A172 (cell line): ENCODE results near the gene ABHD13. TPM values are rescaled to one million over a fixed set of nuclear protein-coding genes. Genes with fewer than 3 reads are reported as not detected.
"Not testable (repeated sequence)": the region's sequence is repeated elsewhere in the genome, so short reads cannot be mapped to it uniquely, and the experiment has no call there.

Experiments
- DNase-seq: peaks from one replicate; pipeline ENCODE4 v3.0.0-alpha.2; 2015; ENCODE audit warnings: low spot score
- total RNA-seq: library from RNA; depleted of rRNA; stranded (reverse); fragments of >200 nt; shearing (Covaris generic); gene quantifications from 2 replicates; pipeline ENCODE4 v1.2.3, GENCODE V29; 2014; rRNA removed

ABHD13 gene
- 13.8 TPM in 2 replicates for total RNA-seq

DNA sequence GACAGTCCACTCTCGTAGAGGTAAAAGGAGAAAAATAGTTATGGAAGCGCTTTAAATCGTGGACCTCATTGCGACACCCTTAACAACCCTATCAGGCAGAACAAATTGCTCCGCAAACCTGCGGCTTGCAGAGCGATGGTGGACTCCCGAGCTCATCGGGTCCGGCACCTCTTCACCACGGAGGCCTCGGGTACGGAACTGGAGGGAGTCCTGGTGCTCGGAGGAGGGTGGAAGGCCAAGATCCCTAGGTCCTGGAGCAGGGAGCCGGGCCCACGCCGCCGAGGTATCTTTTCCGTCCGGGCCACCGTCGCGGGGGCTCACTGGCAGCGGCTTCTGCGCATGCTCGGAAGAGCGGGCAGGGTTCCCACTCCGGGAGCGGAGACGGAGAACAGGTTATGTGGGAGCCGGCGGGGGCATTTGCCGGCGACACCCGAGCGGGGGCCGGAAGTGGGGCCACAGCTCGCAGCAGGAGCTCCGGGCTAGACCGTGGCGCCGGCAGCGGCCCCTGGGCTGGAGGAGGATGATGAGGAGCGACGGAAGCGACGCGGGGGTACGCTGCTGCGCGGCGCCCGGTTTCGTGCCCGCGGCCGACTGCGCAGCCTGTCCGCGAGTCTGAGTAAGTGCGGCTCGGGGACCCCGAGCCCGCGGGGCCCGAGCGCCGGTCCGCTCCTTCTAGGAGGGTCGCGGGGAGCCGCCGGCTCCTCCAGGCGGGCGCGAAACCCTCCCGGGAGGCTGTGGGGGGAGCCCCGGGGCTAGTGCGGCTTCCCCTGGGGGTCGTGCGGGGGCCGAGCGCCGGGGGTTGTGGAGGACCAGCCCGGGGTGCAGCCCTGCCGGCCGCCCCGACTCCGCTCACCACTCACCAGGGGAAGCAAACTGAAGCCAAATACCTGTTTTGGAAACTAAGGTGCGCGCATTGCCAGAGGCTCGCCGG, at the start of gene ABHD13:
Gene ABHD13 (plus strand): TSS at position 349 of the 931 bp plus-strand sequence. CDS start 10,827 bp downstream, outside the sequence.
- DNase-seq, result peak; percentile 85

DNA sequence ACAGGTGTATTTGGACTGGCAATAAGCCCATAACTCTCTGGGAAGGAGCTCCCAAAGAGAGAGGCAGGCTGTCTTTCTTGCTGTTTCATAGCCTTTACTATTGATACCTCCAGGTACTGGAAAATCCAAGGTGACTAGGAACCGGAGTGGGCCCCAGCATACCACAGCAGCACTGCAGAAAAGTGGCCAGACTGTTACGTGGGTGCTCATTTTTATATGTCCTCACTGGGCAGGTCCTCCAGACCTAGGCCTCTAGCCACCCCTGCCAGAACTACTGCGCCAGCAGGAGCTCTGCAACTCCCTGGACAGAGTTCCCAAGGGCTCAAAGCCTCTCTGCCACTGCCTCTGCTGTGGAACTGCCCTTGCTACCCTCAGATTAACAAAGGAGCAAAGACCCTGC, 49.3 kb upstream of the ABHD13 start:
- no peak for DNase-seq

DNA sequence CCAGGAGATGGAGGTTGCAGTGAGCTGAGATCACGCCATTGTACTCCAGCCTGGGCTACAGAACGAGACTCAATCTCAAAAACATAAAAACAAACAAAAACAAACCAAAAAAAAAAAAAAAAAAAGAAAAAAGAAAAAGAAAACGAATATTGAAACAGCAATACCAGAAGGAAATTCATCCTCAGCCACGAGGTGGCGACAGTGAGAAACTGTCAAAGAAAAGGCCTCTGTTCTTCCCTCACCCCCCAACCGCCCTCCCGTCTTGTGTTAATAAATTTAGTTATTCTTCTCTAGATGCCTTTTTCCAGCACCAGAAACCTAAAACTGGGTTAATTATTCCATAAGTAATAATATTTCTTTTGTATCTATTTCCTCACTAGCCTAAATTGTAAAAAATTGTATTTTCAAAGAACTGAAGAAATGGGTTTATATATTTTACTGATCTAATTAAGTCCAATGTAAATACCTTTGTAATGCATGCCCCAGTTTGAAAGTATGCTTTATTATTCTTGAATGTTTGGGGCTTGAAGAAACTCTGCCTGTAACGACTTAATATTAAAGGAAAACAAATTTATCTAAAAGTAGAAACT, 41.4 kb upstream of the ABHD13 start:
- no peak for DNase-seq

DNA sequence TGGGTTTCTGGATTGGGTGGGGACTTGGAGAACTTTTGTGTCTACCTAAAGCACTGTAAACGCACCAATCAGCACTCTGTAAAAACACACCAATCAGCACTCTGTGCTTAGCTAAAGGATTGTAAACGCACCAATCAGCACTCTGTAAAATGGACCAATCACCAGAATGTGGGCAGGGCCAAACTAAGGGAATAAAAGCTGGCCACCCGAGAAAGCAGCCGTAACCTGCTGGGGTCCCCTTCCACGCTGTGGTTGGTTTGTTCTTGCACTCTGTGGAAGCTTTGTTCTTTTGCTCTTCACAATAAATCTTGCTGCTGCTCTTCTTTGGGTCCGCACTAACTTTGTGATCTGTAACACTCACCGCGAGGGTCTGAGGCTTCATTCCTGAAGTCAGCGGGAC, 40.1 kb upstream of the ABHD13 start:
- DNase-seq, result no peak

DNA sequence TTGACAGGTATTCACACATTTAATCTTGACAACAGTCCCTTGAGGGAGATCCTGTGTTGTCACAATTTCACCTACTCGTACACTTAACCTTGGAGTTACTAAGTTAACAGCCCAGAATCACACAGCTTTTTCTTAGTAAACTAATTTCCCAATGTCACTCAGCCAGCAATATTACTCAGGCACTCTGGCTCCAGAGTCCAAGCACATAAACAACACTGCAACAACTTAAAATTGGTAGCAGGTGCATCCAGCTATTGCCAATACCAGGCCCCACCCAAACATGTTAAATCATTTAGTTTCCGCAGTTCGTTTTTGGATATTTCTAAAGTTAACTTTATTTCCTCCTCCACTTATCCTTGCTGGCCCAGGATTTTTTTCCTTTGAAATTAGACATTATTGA, 35.5 kb upstream of the ABHD13 start:
- no peak for DNase-seq

DNA sequence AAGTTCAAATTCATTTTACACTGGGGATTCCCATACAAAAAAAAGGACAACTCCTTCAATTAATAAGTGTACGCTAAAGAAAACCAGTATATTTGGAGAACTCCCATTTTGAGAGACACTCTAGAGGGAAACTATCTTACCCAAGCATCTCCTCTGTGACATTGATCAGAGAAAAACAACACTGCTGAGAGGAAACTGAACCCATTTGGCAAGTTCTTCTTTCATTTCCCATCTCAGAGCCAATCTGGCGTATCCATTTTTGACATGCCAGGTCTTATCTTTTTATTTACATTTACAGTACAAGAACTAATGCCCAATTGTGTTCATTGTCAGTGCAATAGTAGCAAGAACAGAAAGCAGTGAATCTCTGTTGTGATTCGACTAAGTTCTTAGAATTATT, 33.0 kb upstream of the ABHD13 start:
- DNase-seq, result no peak

DNA sequence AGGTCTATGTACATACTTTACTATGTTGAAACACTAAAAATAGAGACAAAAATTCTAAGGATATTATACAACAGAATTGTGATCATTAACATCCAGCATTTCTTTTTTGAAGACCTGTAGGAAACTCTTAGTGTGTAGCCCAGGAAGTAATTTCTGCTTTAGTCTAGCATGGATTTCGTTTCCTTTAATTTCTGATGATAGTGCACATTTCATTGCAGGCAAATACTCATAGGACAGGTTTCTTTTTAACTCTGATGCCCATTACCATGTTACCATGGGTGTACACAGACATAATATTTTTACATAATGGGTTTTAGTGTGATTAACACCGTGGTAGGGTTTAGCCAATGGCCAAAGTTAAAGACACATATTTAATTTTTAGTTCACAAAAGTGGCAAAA, 29.9 kb upstream of the ABHD13 start:
- no peak for DNase-seq

DNA sequence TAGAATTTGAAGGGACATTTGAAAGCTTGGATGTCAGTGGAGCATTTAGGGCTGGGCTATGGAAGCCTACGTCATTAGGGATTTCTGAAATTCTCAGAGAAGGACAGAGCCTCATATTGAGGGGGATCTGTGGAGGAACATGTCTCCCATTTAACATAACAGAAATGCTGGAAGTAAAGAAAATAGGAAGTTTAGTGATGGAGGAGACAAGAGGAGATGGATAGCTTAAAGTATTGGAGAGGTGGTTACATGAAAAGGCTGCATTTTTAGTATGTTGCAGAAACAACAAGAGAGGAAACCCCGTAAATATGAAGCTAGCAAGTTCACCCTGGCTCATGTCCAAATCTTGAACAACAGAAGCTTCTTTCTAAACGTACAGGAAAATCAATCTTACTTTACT, 27.3 kb upstream of the ABHD13 start:
- DNase-seq, result no peak

DNA sequence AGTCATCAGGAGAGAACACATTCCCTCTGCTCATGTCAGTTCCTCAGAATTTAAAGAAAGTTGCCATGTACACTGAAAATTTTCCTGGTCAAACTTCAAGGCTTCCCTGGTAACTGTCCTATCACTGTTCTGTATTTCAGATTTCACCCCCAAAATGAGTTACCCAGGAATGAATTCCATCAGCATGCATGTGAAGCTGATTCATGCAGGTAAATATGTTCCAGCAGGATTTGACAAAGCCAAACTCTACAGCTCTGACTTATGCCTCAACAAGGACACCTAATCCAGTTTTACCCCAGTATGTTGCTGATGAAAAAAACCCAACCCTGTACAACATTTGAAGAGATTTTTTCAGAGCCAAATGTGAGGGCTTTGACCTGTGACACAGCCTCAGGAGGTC, 24.4 kb upstream of the ABHD13 start:
- no peak for DNase-seq

DNA sequence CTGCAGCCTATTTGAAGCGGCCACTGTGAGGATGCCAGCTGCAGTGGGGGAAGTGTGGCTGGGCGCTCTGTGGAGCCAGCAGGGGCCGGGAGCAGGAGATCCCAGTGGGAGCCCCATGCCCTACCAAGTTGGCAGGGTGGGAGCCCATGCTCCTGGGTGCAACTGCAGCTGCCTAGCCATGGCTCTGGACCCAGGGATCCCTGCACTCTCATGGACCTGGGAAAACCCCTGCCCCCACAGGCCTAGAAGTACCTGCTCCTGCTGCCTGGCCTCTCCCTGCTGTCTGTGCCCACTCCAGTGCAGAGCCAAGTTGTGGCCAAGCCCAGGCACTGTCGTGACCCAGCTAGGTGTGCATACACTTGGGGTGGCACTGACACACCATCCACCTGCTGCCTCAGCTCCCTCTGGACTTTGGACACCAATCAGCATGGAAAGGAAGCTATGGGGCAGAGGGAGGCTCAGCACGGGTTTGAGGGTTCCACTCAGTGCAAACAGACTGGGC, 23.7 kb upstream of the ABHD13 start:
- no peak for DNase-seq

DNA sequence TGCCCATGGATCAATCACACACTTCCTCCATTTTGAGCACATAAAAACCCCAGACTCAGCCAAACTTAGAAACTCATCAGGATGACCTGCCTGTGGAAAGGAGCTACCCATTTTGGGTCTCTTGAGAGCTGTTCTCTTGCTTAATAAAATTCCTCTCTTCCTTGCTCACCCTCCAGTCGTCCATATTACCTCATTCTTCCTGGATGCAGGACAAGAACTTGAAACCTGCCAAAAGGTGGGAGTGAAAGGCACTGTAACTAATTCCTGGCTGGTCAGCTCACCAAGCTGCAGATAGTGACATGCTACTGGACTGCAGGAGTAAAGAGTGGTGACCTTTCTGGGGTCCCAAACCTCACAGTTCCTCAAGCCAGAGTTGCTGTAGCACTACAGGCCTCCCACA, 23.0 kb upstream of the ABHD13 start:
- no peak for DNase-seq

DNA sequence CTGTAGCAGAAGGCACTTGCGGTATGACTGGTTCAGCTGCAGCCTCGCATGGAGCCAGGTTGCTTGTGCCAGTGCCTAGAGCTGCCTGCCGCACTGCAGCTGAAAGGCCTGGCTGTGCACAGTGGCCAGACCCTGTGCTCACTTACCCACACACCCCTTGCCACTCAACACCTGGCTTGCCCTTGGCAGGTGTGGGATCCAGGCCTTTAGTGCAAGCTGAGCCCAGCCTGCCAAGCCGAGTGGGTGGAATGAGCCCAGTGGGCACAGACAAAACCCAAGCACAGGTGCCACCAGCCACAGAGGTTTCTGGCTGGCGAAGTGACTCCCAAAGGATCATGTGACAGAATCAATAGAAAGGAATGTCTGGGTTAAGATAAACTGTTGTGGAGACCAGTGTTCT, 22.3 kb upstream of the ABHD13 start:
- no peak for DNase-seq

DNA sequence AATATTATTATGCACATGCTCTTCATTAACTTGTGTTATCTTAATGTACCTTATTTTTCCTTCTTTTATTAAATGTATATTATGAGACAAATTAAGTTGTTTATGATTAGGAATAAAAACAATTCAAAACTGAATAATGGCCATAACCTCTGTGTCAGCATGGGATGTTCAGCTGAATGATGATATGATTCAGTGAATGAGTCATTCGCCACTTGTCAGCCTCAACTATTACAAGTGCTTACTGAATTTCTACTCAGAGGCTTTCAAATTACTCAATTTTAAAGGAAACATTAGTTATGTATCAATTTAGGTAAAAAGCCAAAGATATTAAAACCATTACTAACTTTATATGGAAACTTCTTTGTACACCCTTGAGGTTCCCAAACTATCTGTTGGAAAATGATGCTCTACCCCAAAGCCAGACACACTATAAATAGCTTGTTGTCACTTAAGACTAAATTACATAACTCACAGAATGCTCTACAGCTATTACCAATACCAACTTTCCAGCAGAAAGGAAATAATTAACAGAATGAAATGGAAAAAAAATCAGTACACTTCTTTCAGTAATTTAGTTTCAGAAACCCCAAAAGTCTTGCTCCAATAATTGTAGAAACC, 17.3 kb upstream of the ABHD13 start:
- no peak for DNase-seq

DNA sequence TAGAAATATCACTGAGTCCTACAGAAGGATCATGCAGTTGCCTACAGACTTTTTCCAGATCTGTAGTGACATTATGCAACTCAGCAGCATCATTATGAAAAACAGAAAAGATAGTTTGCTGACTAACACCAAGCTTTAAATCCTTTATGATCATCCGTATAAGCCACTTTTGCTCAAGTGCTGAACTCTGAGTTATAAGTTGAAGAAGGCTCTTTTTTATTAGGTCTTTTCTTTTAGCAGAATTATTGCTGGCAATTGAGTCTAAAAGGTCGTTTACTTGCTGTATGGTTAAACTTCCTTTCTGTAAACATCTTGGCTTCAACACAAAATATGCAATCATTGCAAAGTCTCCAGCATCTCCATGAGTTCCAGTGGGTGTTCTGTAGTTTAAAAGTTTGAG, 7.6 kb upstream of the ABHD13 start:
- no peak for DNase-seq

DNA sequence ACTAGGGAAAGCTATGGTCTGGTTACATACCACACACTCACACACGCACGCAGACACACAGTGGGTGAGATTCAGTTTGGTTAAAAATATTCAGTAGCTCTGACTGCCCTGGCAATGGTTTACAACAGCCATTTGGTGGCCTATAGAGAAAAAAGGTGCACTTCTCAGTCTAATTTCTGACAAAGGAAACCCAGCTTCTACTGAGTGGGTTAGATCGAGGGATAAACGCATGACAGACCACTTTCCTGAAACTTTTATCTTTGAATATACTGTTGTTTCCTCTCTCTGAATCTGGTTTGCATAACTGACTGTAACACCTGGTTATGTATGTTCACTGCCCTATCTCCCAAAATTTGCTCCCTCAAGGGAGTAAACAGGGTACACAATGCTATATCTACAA, 5.3 kb upstream of the ABHD13 start:
- no peak for DNase-seq

DNA sequence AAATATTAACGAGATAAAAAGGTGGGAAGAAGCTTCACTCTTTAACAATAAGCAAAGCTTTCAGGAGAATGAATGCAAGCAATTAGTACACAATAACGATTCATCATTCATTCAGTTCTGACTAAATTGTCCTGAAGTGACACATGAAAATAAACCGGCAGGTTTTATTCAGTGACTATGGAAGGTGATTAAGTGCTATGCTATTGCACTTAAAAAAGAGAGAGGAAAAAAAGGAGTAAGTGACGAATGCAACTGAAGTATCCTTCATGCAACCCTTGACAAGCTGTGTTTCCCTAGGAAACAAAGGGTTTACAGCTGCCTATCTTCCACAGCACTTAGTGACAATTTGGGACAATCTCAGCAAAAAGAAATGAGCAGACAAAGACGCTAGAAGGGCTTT, 4.2 kb upstream of the ABHD13 start:
- DNase-seq, result no peak

DNA sequence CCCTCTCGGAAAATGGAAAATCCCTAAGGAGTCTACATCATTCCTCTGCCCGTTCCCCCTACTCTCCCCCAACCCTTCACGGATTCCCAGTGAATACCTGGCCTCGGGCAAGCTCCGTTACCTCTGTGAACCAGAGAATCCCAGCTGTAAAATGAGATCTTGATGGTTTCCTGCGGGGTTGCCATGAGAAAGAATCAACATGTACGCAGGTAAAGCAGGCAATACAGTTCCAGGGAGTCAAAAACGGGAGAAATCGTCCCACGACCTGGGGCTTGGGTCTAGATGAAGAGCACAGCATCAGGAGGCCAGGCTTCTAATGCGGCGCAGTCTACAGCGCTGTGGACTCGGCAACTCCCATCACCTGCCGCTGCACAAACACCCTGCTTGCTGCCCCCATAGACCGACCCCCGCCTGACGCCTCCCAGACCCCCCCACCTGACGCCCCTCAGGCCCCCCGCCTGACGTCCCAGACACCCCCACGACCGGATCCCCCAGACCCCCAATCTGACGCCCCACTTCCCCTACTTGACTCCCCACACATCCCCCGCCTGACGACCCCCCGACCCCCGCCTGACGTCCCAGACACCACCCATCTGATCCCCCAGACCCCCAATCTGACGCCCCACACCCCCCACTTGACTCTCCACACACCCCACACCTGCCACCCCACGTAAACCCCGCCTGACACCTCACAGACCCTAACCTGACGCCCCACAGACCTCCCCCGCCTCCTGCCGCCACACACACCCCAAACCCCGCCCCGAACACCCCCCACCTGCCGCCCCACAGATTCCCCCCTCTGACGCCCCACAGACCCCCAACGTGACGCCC, 3.5 kb upstream of the ABHD13 start:
- no peak for DNase-seq

DNA sequence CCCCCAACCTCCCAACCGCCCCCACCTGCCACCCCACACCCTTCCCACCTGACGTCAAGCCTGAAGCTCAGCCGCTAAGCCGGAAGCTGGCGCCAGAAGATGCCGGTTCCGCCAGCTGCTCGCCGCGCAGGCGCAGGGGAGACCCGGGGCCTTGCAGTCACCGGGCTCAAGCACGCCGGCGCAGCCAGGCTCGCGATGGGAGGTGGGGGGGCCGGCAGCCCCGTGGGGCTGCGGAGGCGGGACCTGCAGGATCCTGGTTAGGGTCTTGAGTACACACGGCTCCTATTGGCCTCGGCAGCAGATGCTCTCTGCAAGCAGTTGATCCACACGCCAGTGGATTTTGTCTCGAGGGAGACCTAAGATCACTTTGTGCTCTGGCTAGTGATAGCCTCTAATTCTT, 2.8 kb upstream of the ABHD13 start, which contains the start of gene LIG4:
Gene LIG4 (minus strand): TSS at position 101 of the 400 bp plus-strand sequence. CDS start 4,268 bp downstream, outside the sequence.
- peak; percentile 80 for DNase-seq

DNA sequence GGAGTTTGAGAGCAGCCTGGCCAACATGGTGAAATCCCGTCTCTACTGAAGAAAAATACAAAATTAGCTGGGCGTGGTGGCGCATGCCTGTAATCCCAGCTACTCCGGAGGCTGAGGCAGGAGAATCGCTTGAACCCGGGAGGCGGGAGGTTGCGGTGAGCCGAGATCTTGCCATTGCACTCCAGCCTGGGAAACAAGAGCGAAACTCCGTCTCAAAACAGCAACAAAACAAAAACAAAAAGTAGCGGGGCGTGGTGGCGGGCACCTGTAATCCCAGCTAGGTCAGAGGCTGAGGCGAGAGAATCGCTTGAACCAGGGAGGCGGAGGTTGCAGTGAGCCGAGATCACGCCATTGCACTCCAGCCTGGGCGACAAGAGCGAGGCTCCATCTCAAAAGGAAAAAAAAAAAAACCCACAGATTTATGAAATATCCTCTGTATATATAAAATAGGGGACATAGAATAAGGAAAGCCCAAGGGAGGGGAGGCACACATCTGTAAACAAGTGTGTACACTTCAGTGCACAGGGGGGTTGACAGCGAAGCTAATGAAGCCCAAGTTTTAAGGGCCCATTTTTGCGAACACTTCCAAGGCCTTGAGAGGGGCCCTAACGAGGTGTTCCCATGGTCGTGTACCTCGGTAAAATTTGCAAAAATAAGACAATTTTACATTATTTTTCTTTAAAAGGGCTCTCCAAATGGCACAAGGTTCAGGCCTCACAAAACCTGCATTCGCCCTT, 717 bp upstream of the ABHD13 start:
- DNase-seq, result not testable (repeated sequence)

DNA sequence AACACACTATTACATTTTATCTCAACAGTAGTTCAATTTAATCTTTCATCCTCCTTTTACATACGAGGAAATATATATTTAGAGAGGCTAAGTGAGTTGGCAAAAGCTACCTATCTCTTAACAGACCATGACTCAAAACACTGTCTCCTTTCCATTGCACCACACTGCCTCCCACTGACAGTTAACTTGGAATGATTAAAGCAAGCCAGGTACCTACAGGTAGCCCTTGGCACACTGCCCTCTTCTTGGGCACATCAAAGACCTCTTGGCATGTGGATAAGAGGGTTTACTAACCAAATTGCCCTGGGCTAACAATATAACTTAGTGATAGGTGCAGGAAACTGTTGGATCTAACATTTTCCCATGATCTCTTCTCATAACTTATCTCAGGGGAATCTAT, 1.8 kb downstream of the ABHD13 start:
- no peak for DNase-seq
